GM12878 (cell line): Measurements from ENCODE around the gene CLEC2L. TPM values are rescaled to one million over a fixed set of nuclear protein-coding genes. Genes with fewer than 3 reads are reported as not detected.

ENCODE experiments used
- ATF3 ChIP-seq: IDR thresholded peaks from 2 replicates; pipeline ENCODE4 v1.6.1; 2011; ENCODE audit warnings: low read depth, mild to moderate bottlenecking, low read length, moderate library complexity, borderline replicate concordance; ENCODE audit errors: extremely low read depth
- BHLHE40 ChIP-seq, 2 experiments: fragments of 450-650 bp in 1 of 2; IDR thresholded peaks; 2 replicates each; pipeline ENCODE4 v1.6.1; 2011 to 2017; ENCODE audit warnings: low read depth in 2 of 2, borderline replicate concordance in 1 of 2, improper control_type of control experiment in 1 of 2, low read length in 1 of 2, mild to moderate bottlenecking in 1 of 2
- CEBPZ ChIP-seq: fragments of 150-350 bp; IDR thresholded peaks from 2 replicates; pipeline ENCODE4 v1.6.1; 2016; ENCODE audit warnings: low read depth, low read length
- E2F4 ChIP-seq: IDR thresholded peaks from 2 replicates; pipeline ENCODE4 v1.6.1; 2012; ENCODE audit warnings: low read depth, low read length, improper control_type of control experiment
- E4F1 ChIP-seq: fragments of 450-650 bp; IDR thresholded peaks from 2 replicates; pipeline ENCODE4 v1.6.1; 2018; ENCODE audit warnings: borderline replicate concordance, mild to moderate bottlenecking; ENCODE audit not compliant: partially characterized antibody
- EP300 ChIP-seq, 2 experiments: fragments of 150-350 bp in 1 of 2; IDR thresholded peaks; 2 replicates each; pipeline ENCODE4 v1.6.1; 2011 to 2012; ENCODE audit warnings: low read depth in 2 of 2, low read length in 2 of 2, borderline replicate concordance in 1 of 2, improper control_type of control experiment in 1 of 2, inconsistent platforms in 1 of 2; ENCODE audit not compliant: control insufficient read depth in 1 of 2
- ETV6 ChIP-seq, 2 experiments: fragments of 450-650 bp in 1 of 2; IDR thresholded peaks in 1 of 2; conservative IDR thresholded peaks in 1 of 2; 2 replicates each; pipeline ENCODE4 v1.6.1; 2014; ENCODE audit warnings: antibody characterized with exemption in 1 of 2, borderline replicate concordance in 1 of 2, low read depth in 1 of 2, mild to moderate bottlenecking in 1 of 2, moderate library complexity in 1 of 2
- MEF2A ChIP-seq: IDR thresholded peaks from 2 replicates; pipeline ENCODE4 v1.6.1; 2011; ENCODE audit warnings: low read depth, mild to moderate bottlenecking, low read length, moderate library complexity; ENCODE audit not compliant: insufficient read depth
- MEF2B ChIP-seq: fragments of 450-650 bp; IDR thresholded peaks from 2 replicates; pipeline ENCODE4 v1.6.1; 2018; ENCODE audit warnings: mild to moderate bottlenecking, moderate library complexity; ENCODE audit not compliant: partially characterized antibody, poor library complexity, severe bottlenecking
- MXI1 ChIP-seq: fragments of 150-350 bp; IDR thresholded peaks from 2 replicates; pipeline ENCODE4 v1.6.1; 2011; ENCODE audit warnings: low read depth, mild to moderate bottlenecking, inconsistent platforms, low read length, improper control_type of control experiment
- NFYA ChIP-seq: IDR thresholded peaks from 2 replicates; pipeline ENCODE4 v1.6.1; 2011; ENCODE audit warnings: low read depth, mild to moderate bottlenecking, low read length, improper control_type of control experiment, borderline replicate concordance
- PBX3 ChIP-seq: IDR thresholded peaks from 2 replicates; pipeline ENCODE4 v1.6.1; 2011; ENCODE audit warnings: mild to moderate bottlenecking, low read depth, low read length, moderate library complexity; ENCODE audit not compliant: insufficient replicate concordance
- RAD51 ChIP-seq: fragments of 450-650 bp; IDR thresholded peaks from 2 replicates; pipeline ENCODE4 v1.6.1; 2016; ENCODE audit warnings: moderate library complexity, mild to moderate bottlenecking, inconsistent platforms
- SMAD5 ChIP-seq: IDR thresholded peaks from 2 replicates; pipeline ENCODE4 v1.6.1; 2016; ENCODE audit warnings: antibody characterized with exemption, low read depth
- TBL1XR1 ChIP-seq: IDR thresholded peaks from 2 replicates; pipeline ENCODE4 v1.6.1; 2012; ENCODE audit warnings: low read depth, low read length, improper control_type of control experiment
- TCF3 ChIP-seq: IDR thresholded peaks from 2 replicates; pipeline ENCODE4 v1.6.1; 2012; ENCODE audit warnings: low read depth, mild to moderate bottlenecking, low read length, borderline replicate concordance; ENCODE audit not compliant: insufficient read depth
- TCF7 ChIP-seq: IDR thresholded peaks from 2 replicates; pipeline ENCODE4 v1.6.1; 2014; ENCODE audit warnings: antibody characterized with exemption, borderline replicate concordance
- WRNIP1 ChIP-seq: IDR thresholded peaks from 2 replicates; pipeline ENCODE4 v1.6.1; 2011; ENCODE audit warnings: low read depth, low read length, improper control_type of control experiment, borderline replicate concordance
- ZZZ3 ChIP-seq: IDR thresholded peaks from 2 replicates; pipeline ENCODE4 v1.6.1; 2011; ENCODE audit warnings: low read depth; ENCODE audit not compliant: control insufficient read depth, insufficient read length
- polyA plus RNA-seq, 11 experiments: library from polyadenylated mRNA; depleted of rRNA in 4 of 11; unstranded in 6 of 11; stranded (reverse) in 5 of 11; fragments of >200 nt; fragmentation: Nextera tagmentation in 4 of 11; fragmentation: Illumina TruSeq in 1 of 11; extraction: Ambion mirVana in 4 of 11; extraction: Trizol in 1 of 11; gene quantifications; 1 replicate in 1 of 11; 2 replicates in 10 of 11; pipeline versions ENCODE4 v1.2.1 to v1.2.3, GENCODE V29; 2011 to 2016; ENCODE audit warnings: inconsistent platforms in 2 of 11, missing spikeins in 2 of 11, low read depth in 1 of 11
- total RNA-seq, 4 experiments: library from RNA; depleted of rRNA in 3 of 4; stranded (reverse); fragments of >200 nt in 3 of 4; fragmentation: Illumina TruSeq in 1 of 4; extraction: Trizol in 1 of 4; gene quantifications; 2 replicates each; pipeline versions ENCODE4 v1.2.1 to v1.2.3, GENCODE V29; 2013 to 2021

The CLEC2L gene
- total and polyA plus RNA-seq, 10 of the 15 experiments (the other 5 are each of a cell fraction or from before 2014, with no cell fraction given) = not detected

GRCh38 chr7:139494835-139495579, 28.5 kb upstream of the CLEC2L start (continued):
- no peak for TF ChIP-seq E2F4
- TF ChIP-seq CEBPZ = no peak
- TF ChIP-seq RAD51 = no peak
- peak in 1 of 2 experiments; percentile 80; a peak in 1 of 4 replicates for TF ChIP-seq ETV6 (conservative IDR thresholded peaks at IDR 0.05 in 1 of 2, IDR thresholded peaks at IDR 0.05 in 1 of 2; ENCODE audit: borderline replicate concordance in 1 of 2, low read depth in 1 of 2)
- TF ChIP-seq BHLHE40 (IDR thresholded peaks at IDR 0.05; ENCODE audit: borderline replicate concordance in 1 of 2, low read depth in 2 of 2, low read length in 1 of 2) = peak in 1 of 2 experiments; percentile 13; a peak in 1 of 4 replicates
- TF ChIP-seq SMAD5 = no peak
- TF ChIP-seq MXI1 = no peak
- no peak for TF ChIP-seq ATF3
- TF ChIP-seq TCF3 = no peak
- TF ChIP-seq TCF7 = no peak
- peak; percentile 87 for TF ChIP-seq MEF2B
- TF ChIP-seq MEF2A = peak; percentile 98
- no peak for TF ChIP-seq WRNIP1
- no peak for TF ChIP-seq NFYA
- TF ChIP-seq EP300 (IDR thresholded peaks at IDR 0.05; ENCODE audit: borderline replicate concordance in 1 of 2, control insufficient read depth in 1 of 2, low read depth in 2 of 2, low read length in 2 of 2) = peak; percentile 43 to 64; a peak in 2 of 4 replicates
- TF ChIP-seq E4F1 = no peak
- TF ChIP-seq TBL1XR1 = 0 out of 2 replicates have a peak, but pooled peaks have one; percentile 23
- TF ChIP-seq ZZZ3 = no peak
- peak; percentile 84 for TF ChIP-seq PBX3
